Brain microvascular endothelial cell (primary cell): Measurements from ENCODE around the gene CNNM2.
"Not testable (repeated sequence)": the region's sequence is repeated elsewhere in the genome, so short reads cannot be mapped to it uniquely, and the experiment has no call there.

Experiments used
- DNase-seq: peaks from one replicate; pipeline ENCODE4 v3.0.0-alpha.2; 2020
- H3K27ac ChIP-seq: fragments of 250-450 bp; sonication (Bioruptor Pico); 2 replicates; pipeline ENCODE4 v1.5.1; 2020; ENCODE audit warnings: mild to moderate bottlenecking, moderate library complexity
- H3K27me3 ChIP-seq: fragments of 250-450 bp; sonication (Bioruptor Pico); replicated peaks from 2 replicates; pipeline ENCODE4 v1.5.1; 2020; ENCODE audit warnings: mild to moderate bottlenecking
- H3K36me3 ChIP-seq: fragments of 250-450 bp; sonication (Bioruptor Pico); replicated peaks from 2 replicates; pipeline ENCODE4 v1.5.1; 2020; ENCODE audit warnings: mild to moderate bottlenecking
- H3K4me3 ChIP-seq: 2 replicates; pipeline ENCODE4 v1.5.1; 2011; ENCODE audit warnings: low read depth, mild to moderate bottlenecking, control low read depth, low read length, moderate library complexity
- in situ Hi-C: cut with HindIII; loops from 2 replicates; pipeline ENCODE4 v1.10.0; 2017; ENCODE audit warnings: low sequenced_read_pairs, low pct_ligation_motif_present
- TF ChIP-seq, protein P1 (sequence below): IDR thresholded peaks from 2 replicates; pipeline ENCODE4 v1.5.1; 2011; ENCODE audit warnings: low read depth, mild to moderate bottlenecking, moderate library complexity, low read length, control low read depth, inconsistent platforms; ENCODE audit errors: missing control alignments

CNNM2 gene

DNA sequence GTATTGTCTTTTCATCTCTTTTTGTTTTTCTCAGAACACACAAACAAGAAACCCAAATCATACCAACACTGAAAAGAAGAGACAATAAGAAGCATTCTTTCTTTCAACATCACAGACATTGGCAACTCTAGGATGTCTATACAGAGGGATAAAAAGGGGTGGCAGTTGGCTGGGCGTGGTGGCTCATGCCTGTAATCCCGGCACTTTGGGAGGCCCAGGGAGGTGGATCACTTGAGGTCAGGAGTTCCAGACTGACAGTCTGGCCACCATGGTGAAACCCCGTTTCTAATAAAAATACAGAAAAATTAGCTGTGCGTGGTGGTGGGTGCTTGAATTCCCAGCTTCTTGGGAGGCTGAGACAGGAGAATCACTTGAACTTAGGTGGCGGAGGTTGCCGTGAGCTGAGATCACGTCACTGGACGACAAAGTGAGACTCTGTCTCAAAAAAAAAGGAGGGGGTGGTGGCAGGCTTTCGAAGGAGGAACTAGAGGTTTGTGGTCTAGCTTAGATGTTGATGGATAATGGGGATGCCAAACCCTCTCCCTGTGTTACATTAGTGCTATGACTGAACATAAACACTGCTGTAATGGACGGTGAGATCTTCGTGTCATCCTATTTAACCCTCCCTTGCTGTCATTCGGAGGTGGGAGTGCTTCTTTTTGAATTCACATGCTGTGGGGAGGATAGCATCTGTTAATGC, 9.4 kb downstream of the CNNM2 start:
- Histone ChIP-seq H3K4me3 (no peak overlapping the region), H3K27ac (no peak overlapping the region), H3K36me3 (no peaks in the 10 kb centered on the region), H3K27me3 (no peaks in the 10 kb centered on the region)
- TF ChIP-seq, protein P1, sequence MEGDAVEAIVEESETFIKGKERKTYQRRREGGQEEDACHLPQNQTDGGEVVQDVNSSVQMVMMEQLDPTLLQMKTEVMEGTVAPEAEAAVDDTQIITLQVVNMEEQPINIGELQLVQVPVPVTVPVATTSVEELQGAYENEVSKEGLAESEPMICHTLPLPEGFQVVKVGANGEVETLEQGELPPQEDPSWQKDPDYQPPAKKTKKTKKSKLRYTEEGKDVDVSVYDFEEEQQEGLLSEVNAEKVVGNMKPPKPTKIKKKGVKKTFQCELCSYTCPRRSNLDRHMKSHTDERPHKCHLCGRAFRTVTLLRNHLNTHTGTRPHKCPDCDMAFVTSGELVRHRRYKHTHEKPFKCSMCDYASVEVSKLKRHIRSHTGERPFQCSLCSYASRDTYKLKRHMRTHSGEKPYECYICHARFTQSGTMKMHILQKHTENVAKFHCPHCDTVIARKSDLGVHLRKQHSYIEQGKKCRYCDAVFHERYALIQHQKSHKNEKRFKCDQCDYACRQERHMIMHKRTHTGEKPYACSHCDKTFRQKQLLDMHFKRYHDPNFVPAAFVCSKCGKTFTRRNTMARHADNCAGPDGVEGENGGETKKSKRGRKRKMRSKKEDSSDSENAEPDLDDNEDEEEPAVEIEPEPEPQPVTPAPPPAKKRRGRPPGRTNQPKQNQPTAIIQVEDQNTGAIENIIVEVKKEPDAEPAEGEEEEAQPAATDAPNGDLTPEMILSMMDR: no peak
- in situ Hi-C loops: no loop called here
- no peak for DNase-seq

DNA sequence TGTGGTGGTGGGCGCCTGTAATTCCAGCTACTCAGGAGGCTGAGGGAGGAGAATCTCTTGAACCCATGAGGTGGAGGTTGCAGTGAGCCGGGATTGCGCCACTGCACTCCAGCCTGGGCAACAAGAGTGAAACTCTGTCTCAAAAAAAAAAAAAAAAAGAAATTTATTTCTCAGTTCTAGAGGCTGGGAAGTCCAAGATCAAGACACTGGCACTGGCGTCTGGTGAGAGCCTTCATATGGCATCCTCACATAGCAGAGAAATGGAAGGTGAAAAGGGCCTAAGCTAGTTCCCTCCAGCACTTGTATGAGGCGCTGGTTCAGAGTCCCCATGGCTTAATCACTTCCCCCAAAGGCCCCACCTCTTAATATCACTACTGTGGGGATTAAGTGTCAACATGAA, 10.3 kb downstream of the CNNM2 start:
- H3K36me3 ChIP-seq, in situ Hi-C loops, H3K27ac ChIP-seq, DNase-seq, H3K27me3 ChIP-seq, H3K4me3 ChIP-seq: not testable (repeated sequence)

DNA sequence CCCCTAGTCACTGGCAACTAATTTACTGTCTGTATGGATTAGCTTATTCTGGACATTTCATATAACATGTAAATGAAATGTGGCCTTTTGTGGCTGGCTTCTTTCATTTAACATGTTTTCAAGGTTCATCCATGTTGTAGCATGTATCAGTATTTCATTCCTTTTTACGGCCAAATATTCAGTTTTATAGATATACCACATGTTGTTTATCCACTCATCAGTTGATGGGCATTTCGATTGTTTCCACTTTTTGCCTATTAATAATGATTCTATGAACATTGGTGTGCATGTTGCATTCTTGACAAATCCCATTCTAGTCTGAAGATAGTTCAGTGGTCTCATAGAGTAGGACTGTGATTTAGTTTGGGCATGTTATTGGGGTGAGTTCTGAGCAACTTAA, 12.6 kb downstream of the CNNM2 start:
- TF ChIP-seq, protein P1: no peak
- no peaks in the 10 kb centered on the region for H3K36me3 ChIP-seq
- H3K27me3 ChIP-seq: no peaks in the 10 kb centered on the region
- in situ Hi-C loops: no loop called here
- no peak overlapping the region for H3K4me3 ChIP-seq
- no peak overlapping the region for H3K27ac ChIP-seq
- DNase-seq: no peak

DNA sequence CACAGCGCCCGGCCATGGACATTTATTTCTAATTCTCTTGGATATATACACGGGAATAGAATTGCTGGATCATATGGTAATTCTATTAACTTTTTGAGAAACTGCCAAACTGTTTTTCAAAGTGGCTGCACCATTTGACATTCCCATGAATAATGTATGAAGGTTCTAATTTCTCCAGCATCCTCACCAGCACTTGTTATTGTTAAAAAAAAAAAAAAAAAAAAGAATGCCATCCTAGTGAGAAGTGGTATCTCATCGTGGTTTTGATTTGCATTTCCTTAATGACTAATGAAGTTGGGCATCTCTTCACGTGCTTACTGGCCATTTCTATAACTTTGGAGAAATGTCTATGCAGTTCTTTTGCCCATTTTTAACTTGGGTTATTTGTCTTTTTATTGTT, 13.5 kb downstream of the CNNM2 start:
- in situ Hi-C loops: no loop called here
- H3K4me3 ChIP-seq: no peak overlapping the region
- TF ChIP-seq, protein P1: no peak
- no peaks in the 10 kb centered on the region for H3K36me3 ChIP-seq
- no peaks in the 10 kb centered on the region for H3K27me3 ChIP-seq
- no peak overlapping the region for H3K27ac ChIP-seq
- DNase-seq: no peak

DNA sequence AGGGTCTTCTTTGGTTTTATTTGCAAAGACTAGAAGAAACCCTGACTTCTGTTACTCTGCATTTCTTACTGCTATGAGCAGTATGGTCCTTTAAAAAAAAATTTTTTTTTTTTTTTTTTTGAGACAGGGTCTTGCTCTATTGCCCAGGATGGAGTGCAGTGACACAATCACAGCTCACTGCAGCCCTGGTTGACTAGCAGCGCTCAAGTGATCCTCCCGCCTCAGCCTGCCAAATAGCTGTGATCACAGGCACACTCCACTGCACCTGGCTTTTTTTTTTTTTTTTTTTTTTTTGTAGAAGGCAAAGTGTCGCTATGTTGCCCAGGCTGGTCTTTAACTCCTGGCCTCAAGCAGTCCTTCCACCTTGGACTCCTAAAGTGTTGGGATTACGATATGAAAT, 17.4 kb downstream of the CNNM2 start:
- Histone ChIP-seq H3K36me3 (no peaks in the 10 kb centered on the region), H3K27me3 (no peaks in the 10 kb centered on the region), H3K27ac (no peak overlapping the region), H3K4me3 (no peak overlapping the region)
- in situ Hi-C loops: no loop called here
- TF ChIP-seq, protein P1: no peak
- no peak for DNase-seq

DNA sequence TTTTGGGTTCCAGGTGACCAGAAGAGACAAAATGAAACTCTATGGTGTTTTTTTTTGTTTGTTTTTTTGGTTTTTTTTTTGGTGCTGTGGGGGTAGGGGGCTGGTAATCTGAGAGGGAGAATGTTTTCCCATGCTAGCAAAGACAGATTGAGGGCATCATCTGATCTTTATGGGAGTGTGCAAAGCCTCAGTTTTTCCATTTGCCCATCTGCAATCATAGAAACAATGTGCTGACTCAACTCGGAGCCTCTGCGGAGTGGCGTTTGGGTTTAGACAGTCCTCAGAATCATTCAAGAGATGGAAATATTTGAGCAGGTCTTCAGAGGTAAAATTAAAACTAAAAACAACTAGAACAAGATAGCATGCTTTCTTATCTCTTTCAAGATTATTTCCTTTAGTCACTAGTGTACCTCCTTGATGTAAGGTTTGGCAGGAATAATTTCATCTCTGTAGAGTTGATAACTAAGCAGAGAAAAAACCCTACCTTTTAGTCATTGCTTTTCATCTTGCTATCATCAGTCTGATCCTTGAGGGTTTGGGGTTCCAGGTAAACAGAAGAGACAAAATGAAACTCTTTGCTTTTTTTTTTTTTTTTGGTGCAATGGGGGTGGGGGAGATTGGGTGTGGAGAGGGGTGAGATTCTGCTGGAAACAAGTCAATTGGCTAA, 18.0 kb downstream of the CNNM2 start:
- no peak overlapping the region for H3K4me3 ChIP-seq
- DNase-seq: no peak
- in situ Hi-C loops: no loop called here
- H3K27me3 ChIP-seq: no peaks in the 10 kb centered on the region
- no peaks in the 10 kb centered on the region for H3K36me3 ChIP-seq
- no peak overlapping the region for H3K27ac ChIP-seq
- TF ChIP-seq, protein P1: no peak
